Measurements from ENCODE around the gene AKT1.

- no peak for TF ChIP-seq GATA3 (IDR thresholded peaks at IDR 0.05; ENCODE audit: low read depth, low read length)
- no peak for TF ChIP-seq GATA2 (IDR thresholded peaks at IDR 0.05; ENCODE audit: low read depth, low read length)
Observed at GRCh38 chr14:104732355-104732804, 63.2 kb downstream of the AKT1 start.
